Activated naive CD8-positive, alpha-beta T cell treated with anti-CD3 and anti-CD28 coated beads, Interleukin-2, amount 50 U/mL, for 16 hours (primary cell): ENCODE data around the gene NDRG4.

Experiments used
- DNase-seq: peaks from one replicate; pipeline ENCODE4 v3.0.0-alpha.2; 2020; ENCODE audit warnings: low read depth, low spot score

NDRG4 gene

GRCh38 chr16:58495521-58496331, 4.2 kb upstream of the NDRG4 start:
- DNase-seq: no peak

GRCh38 chr16:58497468-58497867, 2.5 kb upstream of the NDRG4 start:
- no peak for DNase-seq

GRCh38 chr16:58497935-58498334, 2.0 kb upstream of the NDRG4 start:
- DNase-seq: no peak

- DNase-seq: no peak
Measured at GRCh38 chr16:58498341-58499091, 1.4 kb upstream of the NDRG4 start.

- DNase-seq: no peak
Measured at GRCh38 chr16:58499092-58499511, 841 bp upstream of the NDRG4 start.

- DNase-seq: no peak
Measured at GRCh38 chr16:58500430-58501241, 693 bp downstream of the NDRG4 start.

- no peak for DNase-seq
Measured at GRCh38 chr16:58501242-58502131, 1.5 kb downstream of the NDRG4 start.

- DNase-seq: no peak
Measured at GRCh38 chr16:58502217-58502921, 2.4 kb downstream of the NDRG4 start.

GRCh38 chr16:58503166-58503862, 3.4 kb downstream of the NDRG4 start:
- DNase-seq: no peak

GRCh38 chr16:58503863-58504688, 4.1 kb downstream of the NDRG4 start:
- no peak for DNase-seq

GRCh38 chr16:58506241-58507194, 6.6 kb downstream of the NDRG4 start:
- no peak for DNase-seq

- no peak for DNase-seq
Measured at GRCh38 chr16:58507195-58507962, 7.4 kb downstream of the NDRG4 start.

GRCh38 chr16:58507963-58508670, 8.2 kb downstream of the NDRG4 start:
- DNase-seq: no peak

- no peak for DNase-seq
Measured at GRCh38 chr16:58508671-58509251, 8.8 kb downstream of the NDRG4 start.

- no peak for DNase-seq
Measured at GRCh38 chr16:58509256-58510096, 9.5 kb downstream of the NDRG4 start.
